Neural progenitor cell (in vitro differentiated cells): ENCODE data around the gene RIPOR3. TPM values are rescaled to one million over a fixed set of nuclear protein-coding genes. Genes with fewer than 3 reads are reported as not detected.
A peak's percentile ranks its signal among the peaks of the same experiment; 100 is the strongest.
"Not testable (repeated sequence)": the region's sequence is repeated elsewhere in the genome, so short reads cannot be mapped to it uniquely, and the experiment has no call there.

Experiments used
- DNase-seq: peaks from one replicate; pipeline ENCODE4 v3.0.0-alpha.2; 2016; ENCODE audit warnings: low spot score
- H2AFZ ChIP-seq: fragments of 200-600 bp; sonication (generic); replicated peaks from 2 replicates; pipeline ENCODE4 v1.6.1; 2016; ENCODE audit warnings: antibody characterized with exemption
- H3F3A ChIP-seq: fragments of 200-600 bp; sonication (generic); 2 replicates; pipeline ENCODE4 v1.6.1; 2016; ENCODE audit warnings: antibody characterized with exemption, low read depth
- H3K27ac ChIP-seq: fragments of 200-600 bp; sonication (generic); 2 replicates; pipeline ENCODE4 v1.5.1; 2016; ENCODE audit warnings: mild to moderate bottlenecking
- H3K27me3 ChIP-seq: fragments of 200-600 bp; sonication (generic); 2 replicates; pipeline ENCODE4 v1.6.1; 2016; ENCODE audit warnings: mild to moderate bottlenecking, moderate library complexity
- H3K36me3 ChIP-seq: fragments of 200-600 bp; sonication (generic); 2 replicates; pipeline ENCODE4 v1.5.1; 2016
- H3K4me1 ChIP-seq: fragments of 200-600 bp; sonication (generic); 2 replicates; pipeline ENCODE4 v1.6.1; 2016; ENCODE audit warnings: mixed run types
- H3K4me2 ChIP-seq: fragments of 200-600 bp; sonication (generic); 2 replicates; pipeline ENCODE4 v1.6.1; 2016
- H3K4me3 ChIP-seq: fragments of 200-600 bp; sonication (generic); 2 replicates; pipeline ENCODE4 v1.5.1; 2016
- H3K79me2 ChIP-seq: fragments of 200-600 bp; sonication (generic); 2 replicates; pipeline ENCODE4 v1.6.1; 2016; ENCODE audit warnings: low read depth
- H3K9ac ChIP-seq: fragments of 200-600 bp; sonication (generic); 2 replicates; pipeline ENCODE4 v1.6.1; 2016
- H3K9me3 ChIP-seq: fragments of 200-600 bp; sonication (generic); 2 replicates; pipeline ENCODE4 v1.5.1; 2016; ENCODE audit warnings: low read depth
- H4K20me1 ChIP-seq: fragments of 200-600 bp; sonication (generic); 2 replicates; pipeline ENCODE4 v1.6.1; 2016; ENCODE audit warnings: low read depth
- H3K27ac Mint-ChIP-seq: 3 replicates; pipeline ENCODE4 v1.8.0; 2021; ENCODE audit warnings: mixed read lengths
- H3K27me3 Mint-ChIP-seq: 2 replicates; pipeline ENCODE4 v1.8.0; 2022; ENCODE audit warnings: low read depth, mild to moderate bottlenecking, inconsistent platforms, moderate library complexity, mixed read lengths; ENCODE audit not compliant: insufficient read depth
- H3K36me3 Mint-ChIP-seq: 3 replicates; pipeline ENCODE4 v1.8.0; 2021; ENCODE audit warnings: mixed read lengths
- H3K4me1 Mint-ChIP-seq: 3 replicates; pipeline ENCODE4 v1.8.0; 2021; ENCODE audit warnings: mixed read lengths
- H3K4me3 Mint-ChIP-seq: 3 replicates; pipeline ENCODE4 v1.8.0; 2021; ENCODE audit warnings: mild to moderate bottlenecking, moderate library complexity, mixed read lengths
- H3K9me3 Mint-ChIP-seq: 3 replicates; pipeline ENCODE4 v1.8.0; 2020; ENCODE audit warnings: mixed read lengths
- EZH2 ChIP-seq: fragments of 200-600 bp; sonication (generic); IDR thresholded peaks from 2 replicates; pipeline ENCODE4 v1.6.1; 2017; ENCODE audit warnings: antibody characterized with exemption, mild to moderate bottlenecking, moderate library complexity
- EZH2phosphoT487 ChIP-seq: fragments of 200-600 bp; sonication (generic); IDR thresholded peaks from 2 replicates; pipeline ENCODE4 v1.6.1; 2017; ENCODE audit warnings: antibody characterized with exemption
- total RNA-seq: library from RNA; depleted of rRNA; stranded (reverse); fragments of >200 nt; gene quantifications from 2 replicates; pipeline ENCODE4 v1.2.3, GENCODE V29; 2015; ENCODE audit warnings: low replicate concordance
- TF ChIP-seq, protein P1 (sequence below): fragments of 200-600 bp; sonication (generic); IDR thresholded peaks from 2 replicates; pipeline ENCODE4 v1.5.1; 2017; ENCODE audit warnings: antibody characterized with exemption, mild to moderate bottlenecking

The RIPOR3 gene
- total RNA-seq, 1 donor from 2014 or later: 1.2 TPM

DNA sequence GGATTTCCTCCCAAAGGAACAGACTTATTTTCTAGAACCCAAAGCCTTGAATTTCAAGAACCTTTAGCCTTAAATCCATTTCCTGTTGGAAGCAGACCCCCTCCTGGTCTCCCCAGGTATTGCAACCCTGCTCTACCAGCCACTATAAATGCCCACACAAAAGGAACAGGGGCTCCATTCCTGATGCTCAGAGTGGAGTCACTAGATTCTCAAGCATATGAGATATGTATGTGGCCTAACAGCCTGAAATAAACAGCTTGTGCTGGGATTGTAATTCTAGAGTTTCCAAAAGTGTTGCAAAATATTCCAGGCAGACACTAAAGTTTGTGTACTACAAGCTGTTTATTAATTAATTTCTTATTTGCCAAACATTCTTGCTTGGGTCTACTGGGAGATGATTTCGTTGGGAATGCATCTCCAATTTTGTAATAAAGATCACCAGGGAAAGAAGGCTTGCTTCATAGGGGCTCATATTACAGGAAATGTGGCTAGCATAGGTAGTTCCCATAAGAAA lies 44.8 kb downstream of the RIPOR3 start:
- H3K27ac ChIP-seq: no peak overlapping the region
- no peaks in the 10 kb centered on the region for H3K9me3 ChIP-seq
- Mint-ChIP-seq H3K4me1 (peaks cover 20% of the 10 kb centered on the region), H3K36me3 (no peaks in the 10 kb centered on the region), H3K9me3 (peaks cover 3% of the 10 kb centered on the region), H3K4me3 (no peak overlapping the region), H3K27me3 (peaks cover 8% of the 10 kb centered on the region), H3K27ac (no peak overlapping the region)
- no peak overlapping the region for H3K9ac ChIP-seq
- no peak for DNase-seq
- H3K36me3 ChIP-seq: no peaks in the 10 kb centered on the region
- H3K4me1 ChIP-seq: peaks cover 12% of the 10 kb centered on the region
- no peaks in the 10 kb centered on the region for H4K20me1 ChIP-seq
- H3K79me2 ChIP-seq: no peaks in the 10 kb centered on the region
- H3K4me2 ChIP-seq: no peak overlapping the region
- TF ChIP-seq EZH2: no peak
- TF ChIP-seq EZH2phosphoT487: no peak
- TF ChIP-seq, protein P1, sequence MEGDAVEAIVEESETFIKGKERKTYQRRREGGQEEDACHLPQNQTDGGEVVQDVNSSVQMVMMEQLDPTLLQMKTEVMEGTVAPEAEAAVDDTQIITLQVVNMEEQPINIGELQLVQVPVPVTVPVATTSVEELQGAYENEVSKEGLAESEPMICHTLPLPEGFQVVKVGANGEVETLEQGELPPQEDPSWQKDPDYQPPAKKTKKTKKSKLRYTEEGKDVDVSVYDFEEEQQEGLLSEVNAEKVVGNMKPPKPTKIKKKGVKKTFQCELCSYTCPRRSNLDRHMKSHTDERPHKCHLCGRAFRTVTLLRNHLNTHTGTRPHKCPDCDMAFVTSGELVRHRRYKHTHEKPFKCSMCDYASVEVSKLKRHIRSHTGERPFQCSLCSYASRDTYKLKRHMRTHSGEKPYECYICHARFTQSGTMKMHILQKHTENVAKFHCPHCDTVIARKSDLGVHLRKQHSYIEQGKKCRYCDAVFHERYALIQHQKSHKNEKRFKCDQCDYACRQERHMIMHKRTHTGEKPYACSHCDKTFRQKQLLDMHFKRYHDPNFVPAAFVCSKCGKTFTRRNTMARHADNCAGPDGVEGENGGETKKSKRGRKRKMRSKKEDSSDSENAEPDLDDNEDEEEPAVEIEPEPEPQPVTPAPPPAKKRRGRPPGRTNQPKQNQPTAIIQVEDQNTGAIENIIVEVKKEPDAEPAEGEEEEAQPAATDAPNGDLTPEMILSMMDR: no peak
- peaks cover 21% of the 10 kb centered on the region for H3F3A ChIP-seq
- H3K4me3 ChIP-seq: no peak overlapping the region
- H3K27me3 ChIP-seq: no peaks in the 10 kb centered on the region
- H2AFZ ChIP-seq: no peak overlapping the region

DNA sequence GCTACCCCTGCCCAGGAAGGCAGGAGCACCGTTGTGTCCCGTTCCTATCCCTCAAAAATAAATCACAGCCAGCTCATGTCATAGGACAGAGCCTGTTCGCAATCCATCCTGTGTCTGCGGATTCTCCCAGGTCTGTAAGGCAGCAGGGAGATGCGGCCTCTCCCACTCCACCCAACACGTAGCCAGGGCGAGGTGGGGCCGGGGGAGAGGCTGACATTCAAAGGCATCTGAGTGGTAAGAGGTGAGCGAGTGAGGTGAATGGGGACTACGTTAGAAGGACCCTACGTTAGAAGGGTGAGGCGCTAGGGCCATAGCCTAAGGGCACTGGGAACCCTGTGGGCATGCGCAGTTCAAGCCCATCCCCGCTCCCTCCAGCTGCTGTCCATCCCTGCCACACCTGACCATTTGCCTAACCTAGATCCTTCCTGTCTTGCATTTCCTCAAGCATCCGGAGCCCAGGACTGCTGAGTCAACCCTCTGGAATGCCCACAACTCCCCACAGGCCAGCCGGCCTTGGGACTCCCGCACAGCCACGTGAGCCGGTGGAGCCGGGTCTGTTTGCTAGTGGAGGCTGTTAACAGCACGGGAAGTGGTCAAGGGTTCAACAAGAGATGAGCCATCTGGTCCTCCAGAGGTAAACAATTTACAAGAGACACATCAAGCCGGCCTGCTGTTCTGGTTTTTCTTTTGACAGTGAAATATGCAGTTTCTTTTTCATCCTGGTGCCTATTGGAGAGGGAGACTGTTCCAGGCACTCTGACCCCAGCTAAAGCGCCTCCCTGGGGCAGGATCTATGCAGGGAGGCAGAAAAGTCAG lies 45.9 kb downstream of the RIPOR3 start:
- H3K9me3 ChIP-seq: no peaks in the 10 kb centered on the region
- peaks cover 21% of the 10 kb centered on the region for H3F3A ChIP-seq
- no peaks in the 10 kb centered on the region for H3K36me3 ChIP-seq
- TF ChIP-seq EZH2phosphoT487 (no peak), EZH2 (no peak)
- TF ChIP-seq, protein P1: no peak
- no peaks in the 10 kb centered on the region for H3K27me3 ChIP-seq
- no peaks in the 10 kb centered on the region for H4K20me1 ChIP-seq
- no peak overlapping the region for H3K4me2 ChIP-seq
- H3K4me3 ChIP-seq: no peak overlapping the region
- Mint-ChIP-seq H3K27me3 (peaks cover 9% of the 10 kb centered on the region), H3K9me3 (peaks cover 3% of the 10 kb centered on the region), H3K27ac (peak overlapping the region; percentile 72), H3K4me3 (no peak overlapping the region), H3K4me1 (peaks cover 25% of the 10 kb centered on the region), H3K36me3 (no peaks in the 10 kb centered on the region)
- peaks cover 12% of the 10 kb centered on the region for H3K4me1 ChIP-seq
- H3K27ac ChIP-seq: no peak overlapping the region
- peak; percentile 49 for DNase-seq
- no peaks in the 10 kb centered on the region for H3K79me2 ChIP-seq
- peak overlapping the region; percentile 48 for H2AFZ ChIP-seq
- H3K9ac ChIP-seq: no peak overlapping the region

DNA sequence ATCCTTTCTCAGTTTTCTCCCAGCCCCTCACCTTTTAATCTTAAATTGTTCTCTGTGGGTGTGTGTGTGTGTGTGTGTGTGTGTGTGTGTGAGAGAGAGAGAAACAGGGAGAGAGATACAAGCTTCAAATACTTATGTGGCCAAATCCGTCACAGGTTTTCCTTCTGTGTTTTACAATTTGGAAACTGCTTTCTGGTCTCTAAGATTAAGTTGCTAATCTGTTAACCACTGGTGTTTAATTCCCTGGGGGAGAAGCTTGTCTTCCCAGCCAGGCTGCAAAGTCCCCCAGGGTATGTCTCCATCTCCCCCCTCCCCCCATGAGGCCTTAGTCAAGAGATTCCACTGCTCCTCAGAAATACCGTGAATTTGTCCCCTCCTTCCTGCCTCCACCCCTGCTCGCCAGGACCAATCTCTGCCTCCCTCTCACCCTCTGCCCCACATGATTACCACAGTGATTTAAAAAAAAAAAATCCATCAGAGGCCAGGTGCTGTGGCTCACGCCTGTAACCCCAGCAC lies 49.0 kb downstream of the RIPOR3 start:
- H3K4me3 Mint-ChIP-seq: peak overlapping the region; percentile 1
- no peaks in the 10 kb centered on the region for H3K27me3 ChIP-seq
- DNase-seq: peak; percentile 64
- H2AFZ ChIP-seq: peak overlapping the region; percentile 50
- peaks cover 8% of the 10 kb centered on the region for H3K27me3 Mint-ChIP-seq
- H3K4me3 ChIP-seq: peak overlapping the region; percentile 26
- no peaks in the 10 kb centered on the region for H4K20me1 ChIP-seq
- no peaks in the 10 kb centered on the region for H3K36me3 ChIP-seq
- peak overlapping the region; percentile 68 for H3K27ac ChIP-seq
- no peak overlapping the region for H3K9ac ChIP-seq
- peak overlapping the region; percentile 6 for H3K27ac Mint-ChIP-seq
- peaks cover 3% of the 10 kb centered on the region for H3K9me3 Mint-ChIP-seq
- H3F3A ChIP-seq: peaks cover 28% of the 10 kb centered on the region
- H3K4me2 ChIP-seq: peak overlapping the region; percentile 72
- no peaks in the 10 kb centered on the region for H3K36me3 Mint-ChIP-seq
- H3K4me1 Mint-ChIP-seq: peaks cover 41% of the 10 kb centered on the region
- no peak for TF ChIP-seq EZH2phosphoT487
- TF ChIP-seq, protein P1: no peak
- TF ChIP-seq EZH2: no peak
- H3K79me2 ChIP-seq: no peaks in the 10 kb centered on the region
- H3K4me1 ChIP-seq: peaks cover 28% of the 10 kb centered on the region
- H3K9me3 ChIP-seq: no peaks in the 10 kb centered on the region

DNA sequence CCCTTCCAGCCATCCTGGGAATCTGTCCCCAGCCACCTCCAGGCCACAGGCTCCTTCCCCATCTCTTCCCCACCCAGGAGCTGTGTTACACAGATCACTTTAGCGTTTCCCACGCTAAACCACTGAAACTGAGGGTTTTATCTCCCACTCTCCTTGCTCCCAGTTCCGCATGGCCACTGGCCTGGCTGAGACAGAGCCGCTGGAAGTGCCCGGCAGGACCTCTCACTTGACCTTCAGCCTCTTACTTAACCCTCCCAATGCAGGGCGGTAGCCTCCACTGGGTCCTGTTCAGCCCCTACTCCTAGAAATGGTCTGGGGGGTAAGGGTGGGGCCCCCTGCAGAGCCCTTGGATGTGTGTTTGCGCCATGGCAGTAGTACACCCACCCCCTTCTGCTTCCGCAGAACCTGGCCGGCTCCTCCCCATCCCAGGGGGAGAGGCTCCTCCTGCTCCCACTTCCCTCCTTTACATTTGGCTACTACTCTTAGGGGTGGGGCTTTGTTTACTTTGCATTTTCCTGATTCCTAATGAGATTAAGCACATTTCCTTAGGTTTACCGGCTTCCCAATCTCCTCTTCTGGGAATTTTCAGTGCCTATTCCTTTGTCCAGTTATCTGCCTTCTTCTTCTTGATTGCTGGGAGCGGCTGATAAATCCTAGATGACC lies 49.6 kb downstream of the RIPOR3 start:
- H3K27me3 Mint-ChIP-seq, H3K9me3 Mint-ChIP-seq, H3K27me3 ChIP-seq, H3K36me3 Mint-ChIP-seq, H3K36me3 ChIP-seq, H3K9me3 ChIP-seq, H3K9ac ChIP-seq, H3K79me2 ChIP-seq, H4K20me1 ChIP-seq: not testable (repeated sequence)
- Histone ChIP-seq H3K27ac (peak overlapping the region; percentile 68), H3K4me1 (peaks cover 34% of the 10 kb centered on the region), H3F3A (peaks cover 34% of the 10 kb centered on the region), H2AFZ (peak overlapping the region; percentile 50), H3K4me3 (peak overlapping the region; percentile 26), H3K4me2 (peak overlapping the region; percentile 72)
- H3K4me1 Mint-ChIP-seq: peaks cover 47% of the 10 kb centered on the region
- H3K27ac Mint-ChIP-seq: peak overlapping the region; percentile 6
- H3K4me3 Mint-ChIP-seq: peak overlapping the region; percentile 1
- peak; percentile 66 for DNase-seq

DNA sequence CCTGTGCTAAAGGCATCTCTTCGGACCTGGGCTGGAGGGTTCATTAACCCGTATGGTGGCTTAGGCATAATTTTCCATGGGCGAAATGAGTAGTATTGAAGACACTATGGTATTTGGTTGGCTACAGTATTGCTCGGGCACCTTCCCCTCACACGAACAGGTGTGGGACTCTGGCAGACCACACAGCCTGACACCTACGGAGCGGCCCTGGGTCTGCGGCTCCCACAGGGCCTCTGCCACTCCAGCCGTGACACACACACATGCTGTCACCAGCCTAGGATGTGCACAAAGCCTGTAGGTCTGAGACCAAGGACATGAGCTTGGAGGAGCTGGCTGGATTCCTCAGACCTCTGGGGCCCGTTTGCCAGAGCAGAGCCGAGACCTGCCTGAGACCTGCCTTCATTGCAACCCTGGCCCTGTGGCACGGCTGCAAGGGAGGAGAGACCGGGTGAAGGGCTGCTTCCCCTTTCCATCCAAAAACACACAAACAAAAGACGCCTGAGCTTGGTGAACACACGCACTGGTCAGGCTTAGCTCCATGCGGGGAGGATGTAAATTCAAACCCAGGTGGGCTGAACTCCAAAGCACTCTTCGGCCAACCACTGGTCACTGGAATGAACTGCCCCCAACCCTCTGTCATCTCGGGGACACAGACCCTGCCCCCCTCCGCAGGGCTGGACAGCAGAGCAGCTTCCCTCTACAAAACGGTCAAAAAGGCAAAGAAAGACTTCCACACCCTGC lies 51.2 kb downstream of the RIPOR3 start:
- H3K4me3 Mint-ChIP-seq, H3K27me3 Mint-ChIP-seq, H3K27ac Mint-ChIP-seq, H3K9ac ChIP-seq, H2AFZ ChIP-seq, H3K27ac ChIP-seq, H3K79me2 ChIP-seq, H4K20me1 ChIP-seq, H3K36me3 ChIP-seq, H3K36me3 Mint-ChIP-seq, H3K9me3 Mint-ChIP-seq, H3K4me3 ChIP-seq, H3K4me2 ChIP-seq, H3K9me3 ChIP-seq, H3K27me3 ChIP-seq: not testable (repeated sequence)
- peak; percentile 59 for DNase-seq
- Histone ChIP-seq H3K4me1 (peaks cover 42% of the 10 kb centered on the region), H3F3A (peaks cover 40% of the 10 kb centered on the region)
- peaks cover 51% of the 10 kb centered on the region for H3K4me1 Mint-ChIP-seq
